Umbilical cord (tissue), 2 donors: Measurements from ENCODE around the gene CTXN2. TPM values are rescaled to one million over a fixed set of nuclear protein-coding genes. Genes with fewer than 3 reads are reported as not detected.

Experiments used
- DNase-seq: peaks from one replicate; pipeline ENCODE4 v3.0.0-alpha.2; 2015; ENCODE audit warnings: low spot score
- total RNA-seq: library from RNA; depleted of rRNA; stranded (reverse); fragments of >200 nt; gene quantifications from one replicate; pipeline ENCODE4 v1.2.3, GENCODE V29; 2014; ENCODE audit warnings: low replicate concordance; ENCODE audit not compliant: insufficient read depth

CTXN2 gene
- total RNA-seq: 1.2 TPM

GRCh38 chr15:48191574-48192225 lies at the start of gene CTXN2:
Gene CTXN2, plus strand, starts transcription at chr15:48191665. Its CDS starts 9,636 bp downstream, at chr15:48201301.
- DNase-seq: no peak

GRCh38 chr15:48143856-48144255 lies 47.6 kb upstream of the CTXN2 start:
- no peak for DNase-seq

DNA sequence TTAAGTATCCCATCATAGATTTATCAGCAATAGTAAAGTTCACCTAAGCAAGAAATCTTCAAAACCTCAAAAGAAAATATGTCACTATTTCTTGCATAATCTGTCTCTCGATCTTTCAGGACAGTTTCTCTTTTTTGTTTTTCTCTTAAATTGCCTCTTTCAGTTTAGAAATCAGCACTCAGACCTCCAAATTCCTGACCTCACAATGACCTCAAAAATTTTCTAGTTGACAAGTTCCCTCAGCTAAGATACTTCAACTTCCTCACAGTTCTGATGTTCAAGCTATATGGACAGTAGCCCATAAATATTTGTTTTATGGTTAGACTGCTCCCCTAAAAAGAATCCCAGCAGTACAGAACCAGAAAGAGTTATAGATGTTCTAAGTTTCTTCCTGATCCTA lies 46.6 kb upstream of the CTXN2 start:
- no peak for DNase-seq

- DNase-seq: no peak
Measured at GRCh38 chr15:48145923-48146322, 45.5 kb upstream of the CTXN2 start.

GRCh38 chr15:48147358-48147757 lies 44.1 kb upstream of the CTXN2 start:
- no peak for DNase-seq

DNA sequence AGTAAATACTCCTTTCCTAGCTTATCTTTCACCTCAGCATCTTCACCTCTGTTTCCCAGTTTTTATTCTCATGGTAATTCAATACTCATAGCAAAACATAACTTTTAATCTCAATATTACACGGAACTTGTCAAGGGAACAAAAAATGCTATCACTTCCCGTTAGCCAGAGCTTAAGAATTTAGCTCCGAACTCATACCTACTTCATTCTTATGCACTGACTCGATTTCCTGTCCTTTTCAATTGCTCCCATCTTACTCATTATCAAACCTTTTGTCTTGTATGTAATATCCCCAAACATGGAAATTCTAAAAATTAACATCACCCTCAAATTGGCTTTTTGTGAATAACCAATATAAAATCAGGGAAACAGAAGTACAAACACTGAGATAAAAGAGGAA lies 41.6 kb upstream of the CTXN2 start:
- DNase-seq: no peak

DNA sequence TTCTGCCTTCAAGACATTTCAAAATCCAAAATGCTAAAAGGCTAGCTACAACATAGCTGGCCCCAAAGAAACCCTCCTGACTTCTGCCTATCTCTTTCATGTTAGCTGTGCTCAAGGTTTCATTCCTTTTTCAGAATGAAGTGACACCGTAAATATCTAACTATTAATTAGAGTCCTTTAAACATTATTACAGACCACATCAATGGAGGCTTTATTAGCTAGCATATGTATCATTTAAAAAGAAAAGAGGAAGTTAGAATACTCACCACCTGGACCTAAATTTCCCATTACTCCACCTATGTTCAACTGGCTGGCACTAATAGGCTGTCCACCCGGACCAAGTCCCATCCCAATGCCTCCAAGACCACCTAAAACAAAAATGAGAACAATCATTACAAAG lies 37.9 kb upstream of the CTXN2 start:
- DNase-seq: no peak

DNA sequence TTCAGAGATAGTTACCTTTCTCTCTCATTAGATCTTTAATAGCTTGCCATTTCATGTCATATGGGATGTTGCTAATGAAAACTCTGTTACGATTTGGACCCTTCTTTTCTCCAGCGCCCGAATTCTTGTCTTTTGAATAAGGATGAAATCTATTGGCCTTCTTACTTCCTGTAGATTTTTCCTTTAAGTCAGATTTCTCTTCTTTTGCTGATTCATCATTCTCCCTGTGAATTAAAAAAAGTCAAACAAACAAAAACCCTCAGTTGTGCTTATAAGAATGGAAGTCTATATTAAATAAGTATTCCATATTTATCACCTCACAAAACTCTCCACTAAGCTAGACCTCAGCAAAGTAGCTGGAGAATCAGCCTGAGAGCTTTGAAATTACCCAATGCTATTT lies 22.8 kb upstream of the CTXN2 start:
- no peak for DNase-seq

DNA sequence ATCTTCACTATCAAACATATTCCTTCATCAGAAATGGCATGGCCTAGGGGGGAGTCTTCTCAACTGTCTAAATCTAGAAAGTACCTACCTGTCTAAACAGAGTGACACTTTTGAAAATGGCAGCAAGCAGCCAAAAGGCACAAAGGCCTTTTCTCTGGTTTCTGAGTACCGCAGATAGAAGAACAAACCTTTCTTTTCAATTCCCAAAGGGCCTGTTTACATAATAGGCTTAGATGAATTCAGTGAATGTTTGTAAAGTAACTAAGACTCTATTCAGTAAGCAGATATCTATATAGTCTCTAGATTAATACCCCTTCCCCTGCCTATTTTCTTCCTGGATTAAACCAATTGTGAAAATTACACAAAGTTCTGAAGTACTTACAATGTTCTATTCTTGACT lies 20.5 kb upstream of the CTXN2 start:
- no peak for DNase-seq

DNA sequence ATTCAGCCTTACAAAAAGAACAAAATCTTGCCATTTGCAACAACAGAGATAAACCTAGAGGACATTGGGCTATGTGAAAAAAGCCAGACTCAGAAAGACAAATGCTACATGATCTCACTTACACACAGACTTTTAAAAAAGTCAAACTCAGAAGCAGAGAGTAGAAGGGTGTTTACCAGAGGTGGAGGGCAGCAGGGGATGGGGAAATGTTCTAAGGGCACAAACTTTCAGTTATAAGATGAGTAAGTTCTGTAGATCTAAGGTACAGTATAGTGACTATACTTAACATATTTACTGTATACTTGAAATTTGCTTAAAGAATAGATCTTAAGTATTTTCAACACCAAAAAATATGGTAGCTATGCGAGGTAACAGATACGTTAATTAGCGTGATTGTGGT lies 16.3 kb upstream of the CTXN2 start:
- no peak for DNase-seq

GRCh38 chr15:48176112-48176511 lies 15.4 kb upstream of the CTXN2 start:
- DNase-seq: no peak

- DNase-seq: no peak
Measured at GRCh38 chr15:48176957-48177356, 14.5 kb upstream of the CTXN2 start.

- peak; percentile 52 for DNase-seq
Measured at GRCh38 chr15:48177383-48177765, 14.1 kb upstream of the CTXN2 start.

DNA sequence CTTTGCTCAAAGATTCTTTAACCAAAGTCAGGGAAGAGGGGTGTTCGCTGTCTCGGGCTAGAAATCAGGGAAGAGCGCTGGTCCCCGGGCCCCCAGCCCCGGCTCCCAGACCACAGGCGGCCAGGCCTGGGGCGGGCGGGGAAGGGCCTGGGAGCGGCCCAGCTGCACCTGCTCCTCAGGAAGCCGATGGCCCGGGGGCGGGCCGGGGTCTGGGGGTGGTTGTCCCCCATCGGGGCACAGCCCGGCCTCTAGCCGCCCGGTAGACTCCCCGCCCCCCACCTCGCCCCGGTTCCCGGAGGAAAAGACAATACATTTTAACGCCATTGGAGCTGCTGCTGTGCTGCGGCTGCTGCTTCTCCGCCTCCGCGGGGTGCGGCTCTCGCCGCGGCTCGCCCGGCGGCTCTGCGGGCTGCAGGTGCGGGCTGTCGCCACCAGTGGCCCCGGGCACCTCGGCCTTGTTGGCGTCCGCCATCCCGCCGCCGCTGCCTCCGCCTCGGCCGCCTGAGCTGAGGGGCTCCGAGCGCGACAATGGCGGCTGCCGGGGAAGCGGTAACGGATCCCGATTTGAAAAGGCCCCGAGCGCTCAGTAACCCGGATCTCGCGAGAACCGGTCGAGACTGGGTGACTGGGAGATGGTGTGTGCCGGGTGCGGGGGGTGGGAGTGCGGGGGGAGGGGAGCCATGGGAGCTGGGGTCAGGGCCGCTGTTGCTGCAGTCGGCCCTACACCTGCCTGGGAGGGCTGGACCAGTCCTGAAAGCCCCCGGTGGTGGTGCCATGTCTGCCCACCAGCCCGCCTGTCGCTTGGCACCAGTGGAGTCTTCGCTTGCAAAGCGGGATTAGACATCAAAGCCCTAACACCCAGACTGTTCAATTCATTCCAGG lies 13.5 kb upstream of the CTXN2 start, which contains the start of gene MYEF2:
Gene MYEF2 (minus strand): TSS at position 530 of the 882 bp plus-strand sequence. CDS start 58 bp downstream, at position 472.
- DNase-seq: peak; percentile 54

GRCh38 chr15:48178648-48178931 lies 12.9 kb upstream of the CTXN2 start:
- DNase-seq: no peak

- no peak for DNase-seq
Measured at GRCh38 chr15:48182749-48183148, 8.7 kb upstream of the CTXN2 start.

DNA sequence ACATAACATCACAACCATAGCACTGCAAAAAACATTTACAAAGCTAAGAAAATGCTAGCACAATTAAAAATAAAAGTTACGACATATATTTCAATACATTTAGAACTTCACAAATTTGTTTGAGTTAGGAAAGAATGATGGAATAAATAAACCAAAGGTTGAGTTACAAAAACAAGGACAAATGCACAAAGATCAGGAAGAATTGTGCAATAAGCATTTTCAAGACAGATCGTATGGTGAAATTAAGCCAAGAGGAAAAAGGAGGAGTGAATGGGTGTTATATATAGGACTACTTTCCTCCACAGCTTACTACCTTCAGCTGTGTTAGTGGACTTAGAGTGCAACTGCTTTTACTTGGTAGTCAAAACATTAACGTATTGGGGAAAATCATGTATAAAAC lies 5.9 kb upstream of the CTXN2 start:
- DNase-seq: no peak

GRCh38 chr15:48186271-48186670 lies 5.2 kb upstream of the CTXN2 start:
- no peak for DNase-seq

GRCh38 chr15:48190932-48191573 lies 412 bp upstream of the CTXN2 start:
- DNase-seq: peak; percentile 88

DNA sequence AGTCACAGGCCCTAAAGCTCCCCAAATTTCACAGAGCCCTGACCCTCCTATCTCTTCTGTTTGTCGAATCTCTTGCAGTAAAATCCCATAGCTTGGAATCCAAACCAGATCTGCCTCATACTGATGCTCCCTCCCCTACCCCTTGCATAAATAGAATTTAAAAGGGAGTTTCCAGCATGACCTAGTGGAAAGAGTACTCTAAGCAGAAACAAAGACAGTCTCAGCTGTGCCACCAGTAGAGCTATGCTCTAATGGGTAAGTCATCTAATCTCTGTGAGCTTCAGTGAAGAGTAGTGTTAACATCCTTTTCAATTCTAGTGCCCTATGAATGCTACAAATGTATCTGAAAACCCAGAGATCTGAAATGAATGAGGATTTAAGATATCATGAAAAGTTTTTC lies 10.6 kb downstream of the CTXN2 start:
- no peak for DNase-seq

DNA sequence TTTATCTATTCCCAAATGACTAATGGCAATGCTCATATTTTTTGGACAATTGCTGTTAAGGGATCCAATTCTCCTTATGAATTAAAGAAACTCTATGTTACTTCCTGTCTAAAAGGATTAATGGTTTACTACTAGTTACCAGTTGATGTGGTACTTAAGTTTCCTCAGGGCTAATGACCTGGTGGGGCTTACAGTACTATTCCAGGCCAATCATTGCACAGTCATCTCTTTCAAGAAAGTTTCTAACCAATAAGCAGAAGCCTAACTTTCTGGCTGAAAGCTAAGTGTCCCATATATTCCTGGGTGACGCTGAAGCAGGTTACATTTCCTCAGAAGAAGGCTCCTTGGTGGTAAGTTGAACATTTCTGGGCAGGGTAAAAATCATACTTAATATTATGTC lies 14.5 kb downstream of the CTXN2 start, which contains the start of gene SLC12A1:
Gene SLC12A1 (plus strand): TSS at position 322 of the 400 bp plus-strand sequence. CDS start 1,418 bp downstream, outside the sequence.
- no peak for DNase-seq

GRCh38 chr15:48221261-48221660 lies 29.8 kb downstream of the CTXN2 start:
- no peak for DNase-seq

- no peak for DNase-seq
Measured at GRCh38 chr15:48221885-48222284, 30.4 kb downstream of the CTXN2 start.
